ENCODE measurements around the gene CHMP2A.

The CHMP2A gene

DNA sequence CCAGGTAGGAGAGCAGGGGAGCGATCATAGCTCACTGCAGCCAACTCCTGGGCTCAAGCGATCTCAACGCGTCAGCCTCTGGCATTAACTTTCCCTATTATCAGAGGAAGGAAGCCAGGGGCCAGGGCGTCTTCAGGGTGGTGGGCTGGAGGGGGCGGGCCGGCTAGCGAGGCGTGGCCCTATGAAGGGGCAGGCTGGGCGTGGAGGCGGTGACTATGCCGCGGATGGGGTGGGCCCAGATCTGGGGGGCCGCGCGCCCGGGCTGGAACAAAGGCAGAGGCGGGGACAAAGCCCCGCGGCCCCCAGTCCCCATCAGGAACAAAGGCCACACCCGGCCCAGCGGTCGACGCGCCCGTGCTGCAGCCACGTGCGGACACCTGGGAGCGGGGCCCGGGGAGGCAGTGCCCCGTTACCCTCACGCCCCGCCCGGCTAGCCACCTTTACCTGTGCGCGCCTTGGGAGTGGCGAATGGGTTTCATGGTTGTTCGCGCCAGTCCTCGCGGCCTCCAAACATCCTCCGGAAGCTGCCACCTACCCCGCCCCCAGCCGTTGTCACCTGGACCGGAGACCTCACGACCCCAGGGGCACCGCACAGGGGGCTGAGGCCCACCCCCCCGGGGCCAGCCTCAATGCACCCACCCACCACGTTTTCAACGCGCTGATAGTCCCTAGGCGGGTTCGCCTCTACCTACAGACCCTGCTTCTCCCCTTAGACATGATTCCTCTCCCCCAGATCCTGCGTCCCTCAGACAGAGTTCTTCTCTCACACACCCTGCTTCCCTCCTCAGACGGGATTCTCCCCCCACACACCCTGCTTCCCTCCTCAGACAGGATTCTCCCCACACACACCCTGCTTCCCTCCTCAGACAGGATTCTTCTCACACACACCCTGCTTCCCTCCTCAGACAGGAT, 16.4 kb downstream of the CHMP2A start:
- no peak for DNase-seq (ENCODE audit: low spot score)

DNA sequence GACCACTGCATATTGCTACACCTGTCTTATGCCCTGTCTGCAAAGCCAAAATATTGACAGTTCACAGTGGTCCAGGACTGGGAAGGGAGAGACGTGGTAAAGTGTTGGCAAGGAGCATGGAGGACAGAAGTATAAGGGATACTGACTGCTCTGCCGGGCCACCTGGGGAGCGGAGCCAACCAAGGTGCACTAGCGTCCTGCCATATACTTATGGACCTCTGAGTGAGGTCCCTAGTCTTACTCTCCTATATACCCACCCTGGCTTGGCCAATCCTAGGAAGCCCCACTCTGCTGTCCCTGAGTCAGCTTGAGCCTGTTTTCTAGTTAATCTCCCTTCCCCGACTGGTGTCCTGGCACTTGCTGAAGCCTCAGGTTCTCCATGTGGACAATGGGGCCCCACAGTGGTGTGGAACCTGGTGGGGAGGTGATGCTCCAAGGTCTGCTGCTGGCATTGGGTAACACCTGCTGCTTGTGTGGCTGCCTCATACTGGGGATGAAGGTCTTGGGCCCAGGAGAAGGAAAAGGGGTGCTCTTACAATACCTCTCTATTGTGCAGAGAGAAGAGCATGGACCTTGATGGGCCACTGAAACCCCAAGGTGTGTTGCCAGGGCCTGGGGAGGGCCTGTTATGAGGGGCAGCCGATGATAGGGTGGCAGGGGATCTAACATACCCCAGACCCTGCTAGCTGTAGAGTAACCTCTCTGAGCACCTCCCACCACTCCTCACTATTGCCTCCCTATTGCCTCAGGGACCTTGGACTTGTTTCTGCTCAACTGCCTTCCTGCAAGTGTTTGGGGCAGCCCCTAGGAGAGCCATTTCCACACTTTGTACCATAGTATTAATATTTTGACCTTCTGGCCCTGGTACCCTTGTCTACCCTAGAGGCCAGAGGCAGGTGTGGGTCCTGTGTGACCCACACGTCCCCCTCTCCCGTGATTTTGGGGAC, 17.8 kb downstream of the CHMP2A start:
- no peak for DNase-seq (ENCODE audit: low spot score)

DNA sequence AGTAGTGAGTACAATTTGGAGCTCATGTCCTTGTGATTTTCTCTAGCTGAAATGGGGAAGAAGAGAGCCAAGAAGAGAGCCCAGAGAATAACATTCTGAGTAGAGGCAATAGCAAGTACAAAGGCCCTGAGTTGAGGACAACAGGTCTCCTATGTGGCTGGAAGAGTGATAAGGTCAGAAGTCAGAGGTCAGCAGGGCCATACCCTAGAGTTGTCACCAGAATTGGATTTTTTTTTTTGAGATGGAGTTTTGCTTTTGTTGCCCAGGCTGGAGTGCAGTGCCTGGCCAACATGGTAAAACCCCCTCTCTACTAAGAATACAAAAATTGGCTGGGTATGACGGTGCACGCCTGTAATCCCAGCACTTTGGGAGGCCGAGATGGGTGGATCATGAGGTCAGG, 19.0 kb downstream of the CHMP2A start:
- no peak for DNase-seq (ENCODE audit: low spot score)

DNA sequence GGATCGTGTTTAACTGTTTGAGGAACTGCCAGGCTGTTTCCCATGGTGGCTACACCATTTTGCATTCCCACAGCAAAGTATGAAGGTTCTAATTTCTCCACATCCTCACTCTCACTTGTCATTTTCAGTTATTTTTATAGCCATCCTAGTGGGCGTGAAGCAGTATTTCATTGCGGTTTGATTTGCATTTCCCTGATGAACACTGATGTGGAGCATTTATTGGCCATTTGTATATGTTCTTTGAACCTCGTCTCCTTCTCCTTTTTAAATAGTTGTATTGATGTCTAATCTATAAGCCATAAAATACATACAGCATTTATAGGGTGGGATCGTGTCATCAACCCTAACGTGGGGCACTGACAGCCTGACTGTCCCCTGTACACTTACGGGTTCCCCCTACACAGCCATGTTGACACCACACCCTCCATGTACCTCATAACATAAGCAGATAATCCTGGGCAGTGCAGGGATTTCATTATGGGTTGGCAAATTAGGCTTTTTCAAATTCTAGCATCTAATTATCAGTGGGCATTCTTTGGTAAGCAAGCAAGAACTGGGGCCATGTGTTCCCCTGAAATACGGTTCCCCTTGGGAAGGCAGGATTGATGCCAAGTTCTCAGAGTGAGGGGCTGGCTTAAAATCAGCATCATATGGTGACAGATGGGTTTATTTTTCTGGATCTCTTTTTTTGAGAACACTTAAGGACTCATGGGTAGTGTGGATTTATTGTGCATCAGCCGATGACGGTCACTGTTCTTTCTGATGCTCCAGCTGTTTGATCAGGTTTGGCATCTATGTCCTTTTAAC, 23.7 kb downstream of the CHMP2A start:
- no peak for DNase-seq (ENCODE audit: low spot score)

DNA sequence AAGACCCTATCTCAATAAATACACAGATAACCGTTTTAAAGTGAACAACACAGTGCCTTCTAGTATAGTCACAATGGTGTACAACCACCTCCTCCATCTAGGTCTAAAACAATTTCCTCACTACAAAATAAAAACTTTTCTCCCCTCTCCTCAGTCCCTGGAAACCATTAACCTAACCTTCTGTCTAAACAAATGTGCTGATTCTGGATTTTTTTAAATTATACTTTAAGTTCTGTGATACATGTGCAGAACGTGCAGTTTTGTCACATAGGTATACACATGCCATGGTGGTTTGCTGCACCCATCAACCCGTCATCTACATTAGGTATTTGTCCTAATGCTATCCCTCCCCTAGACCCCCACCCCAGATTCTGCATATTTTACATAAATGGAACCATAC, 25.5 kb downstream of the CHMP2A start:
- no peak for DNase-seq (ENCODE audit: low spot score)

DNA sequence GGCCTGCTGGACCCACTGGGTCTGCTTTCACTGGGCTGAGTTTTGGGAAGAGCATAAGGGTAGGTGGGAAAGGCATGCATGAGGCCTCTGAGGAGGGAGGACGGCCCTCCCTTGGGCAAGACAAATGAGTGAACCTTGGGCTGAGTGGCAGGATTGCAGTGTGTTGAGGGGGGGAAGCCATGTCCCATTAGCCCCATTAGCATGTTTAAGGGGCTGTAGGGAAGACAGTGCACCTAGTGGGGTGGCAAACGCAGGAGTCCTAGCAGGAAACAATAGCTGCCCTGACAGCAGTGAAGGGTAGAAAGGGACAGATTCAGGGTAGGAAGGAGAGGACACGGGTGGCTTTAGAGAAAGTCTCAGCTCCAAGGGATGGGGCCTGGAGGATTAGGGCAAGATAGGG, 32.2 kb downstream of the CHMP2A start:
- DNase-seq (ENCODE audit: low spot score), result no peak

DNA sequence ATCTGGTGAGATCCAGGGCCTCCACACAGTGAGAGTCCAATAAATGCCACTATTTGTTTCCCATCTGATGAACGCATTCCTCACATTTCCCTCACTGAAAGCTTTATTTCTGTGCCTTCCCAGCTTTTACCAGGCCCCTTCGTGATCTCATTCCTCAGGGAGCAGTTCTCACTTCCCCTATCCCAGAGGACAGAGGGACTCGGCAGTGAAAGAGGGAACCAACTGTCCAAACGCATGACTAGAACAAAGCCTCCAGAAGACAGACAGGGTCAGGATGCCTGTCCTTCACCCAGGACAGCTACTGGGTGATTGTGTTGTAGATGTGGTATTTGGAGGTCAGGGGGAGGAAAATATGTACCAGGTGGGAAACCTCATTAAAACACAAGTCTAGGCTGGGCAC, 33.3 kb downstream of the CHMP2A start:
- no peak for DNase-seq (ENCODE audit: low spot score)

DNA sequence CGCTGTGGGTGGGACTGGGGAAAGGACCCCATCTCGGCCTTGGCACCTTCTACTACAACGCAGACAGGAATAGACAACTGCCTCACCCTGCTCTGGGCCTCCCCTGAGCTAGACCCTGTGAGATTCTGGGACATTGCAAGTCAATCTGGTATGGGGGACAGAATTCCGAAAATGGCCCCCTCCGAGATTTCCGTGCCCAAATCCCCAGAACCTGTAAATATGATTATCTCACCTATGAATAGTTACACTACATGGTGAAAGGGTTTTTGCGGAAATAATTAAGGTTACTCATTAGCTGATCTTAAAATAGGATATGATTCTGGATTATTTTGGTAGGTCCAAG, 34.7 kb downstream of the CHMP2A start:
- DNase-seq (ENCODE audit: low spot score), result no peak

DNA sequence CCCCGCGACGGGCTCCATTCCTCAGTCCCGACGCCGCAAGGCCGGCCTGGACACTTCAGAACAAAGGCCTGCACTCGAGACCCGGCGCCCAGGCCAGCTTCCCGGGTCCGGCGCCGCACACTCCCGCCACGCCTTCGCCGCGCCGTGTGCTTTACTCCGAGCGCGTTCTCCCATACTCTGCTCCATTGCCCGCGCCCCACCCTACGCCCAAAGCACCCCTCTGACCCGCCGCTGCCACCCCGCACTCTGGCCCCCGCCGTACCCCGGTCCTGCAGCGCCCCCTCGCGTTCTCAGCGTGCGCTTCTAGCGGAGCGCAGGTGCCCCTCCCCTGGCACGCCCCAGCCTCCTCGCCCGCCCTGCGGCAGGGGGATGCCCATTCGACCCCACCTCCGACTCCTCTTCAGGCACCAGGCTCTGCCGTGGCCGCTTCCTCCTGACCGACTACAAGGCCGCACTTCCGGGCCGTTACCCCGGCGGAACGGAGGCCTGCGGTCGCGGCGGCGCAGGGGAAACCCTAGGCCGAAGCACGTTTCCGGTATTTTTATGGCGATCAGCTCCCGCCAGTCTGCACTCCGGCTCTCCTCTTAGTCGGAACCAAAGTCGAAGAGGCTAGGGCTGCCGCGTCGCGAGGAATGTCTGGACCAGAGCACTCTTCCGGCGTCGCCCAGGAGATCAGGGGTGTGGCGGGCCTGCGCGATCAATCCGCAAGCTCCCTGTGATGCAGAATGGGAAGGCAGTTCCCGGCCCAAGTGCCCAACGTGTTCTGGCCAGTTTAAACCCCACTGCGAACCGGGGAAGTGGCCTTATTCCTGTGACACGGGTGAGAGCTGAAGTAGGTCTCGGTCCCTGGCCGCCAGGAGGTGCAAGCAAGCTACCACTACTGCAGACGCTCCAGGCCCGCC, 35.3 kb downstream of the CHMP2A start, which contains the start of gene ZBTB45:
Gene ZBTB45 (minus strand): TSS at position 456 of the 902 bp plus-strand sequence. CDS start 2,137 bp downstream, outside the sequence.
- peak; percentile 87 for DNase-seq (ENCODE audit: low spot score)

DNA sequence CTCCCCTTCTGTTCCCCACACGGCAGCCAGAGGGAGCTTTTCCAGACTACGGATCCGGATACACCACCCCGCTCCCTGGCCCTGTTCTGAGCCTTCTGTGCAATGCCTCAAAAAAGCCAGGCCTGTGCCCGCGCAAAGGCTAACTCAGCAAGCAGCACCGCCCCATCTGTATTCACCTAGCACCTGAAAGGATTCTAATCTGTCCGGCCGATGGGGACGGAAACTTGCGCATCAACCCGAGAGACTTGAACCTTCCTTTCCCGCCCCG, 35.9 kb downstream of the CHMP2A start:
- peak; percentile 49 for DNase-seq (ENCODE audit: low spot score)

DNA sequence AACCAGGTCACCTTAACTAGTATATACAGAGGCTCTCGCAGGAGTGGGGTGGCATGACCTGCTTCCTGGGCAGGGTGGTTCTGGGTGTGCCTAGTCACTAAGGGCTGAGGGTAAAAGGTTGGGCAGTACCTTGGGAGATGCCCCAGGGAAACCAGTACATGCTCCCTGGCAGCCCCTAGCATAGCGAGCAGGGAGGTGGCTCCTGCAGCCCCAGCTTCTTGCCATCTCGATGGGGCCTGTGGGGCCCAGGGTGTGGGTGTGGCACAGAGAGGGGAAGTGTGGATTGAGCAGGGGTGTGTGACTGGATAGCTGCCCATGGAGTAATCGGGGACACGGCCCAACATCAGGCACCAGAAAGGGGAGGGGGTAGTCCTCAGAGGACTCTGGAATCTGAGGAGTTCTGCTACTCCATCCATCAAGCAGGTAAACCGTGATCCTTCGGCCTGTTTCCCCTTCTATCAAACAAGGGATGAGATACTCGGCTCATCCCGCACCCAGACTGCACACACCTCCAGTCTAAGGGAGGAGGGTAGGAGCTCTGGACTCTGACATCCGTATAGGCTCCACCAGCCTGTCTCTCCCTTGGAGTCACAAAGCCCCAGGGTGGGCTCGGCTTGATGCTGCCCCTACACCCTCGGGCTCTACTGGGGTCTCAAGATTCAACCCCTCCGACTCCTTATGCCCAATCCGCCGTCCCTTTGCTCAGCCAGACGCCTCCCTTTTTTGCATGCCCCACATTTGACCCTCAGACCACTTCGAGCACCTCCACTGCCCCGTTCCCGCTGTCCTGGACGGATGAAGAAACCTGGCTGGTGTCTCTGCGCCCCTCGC, 36.4 kb downstream of the CHMP2A start:
- DNase-seq (ENCODE audit: low spot score), result no peak

DNA sequence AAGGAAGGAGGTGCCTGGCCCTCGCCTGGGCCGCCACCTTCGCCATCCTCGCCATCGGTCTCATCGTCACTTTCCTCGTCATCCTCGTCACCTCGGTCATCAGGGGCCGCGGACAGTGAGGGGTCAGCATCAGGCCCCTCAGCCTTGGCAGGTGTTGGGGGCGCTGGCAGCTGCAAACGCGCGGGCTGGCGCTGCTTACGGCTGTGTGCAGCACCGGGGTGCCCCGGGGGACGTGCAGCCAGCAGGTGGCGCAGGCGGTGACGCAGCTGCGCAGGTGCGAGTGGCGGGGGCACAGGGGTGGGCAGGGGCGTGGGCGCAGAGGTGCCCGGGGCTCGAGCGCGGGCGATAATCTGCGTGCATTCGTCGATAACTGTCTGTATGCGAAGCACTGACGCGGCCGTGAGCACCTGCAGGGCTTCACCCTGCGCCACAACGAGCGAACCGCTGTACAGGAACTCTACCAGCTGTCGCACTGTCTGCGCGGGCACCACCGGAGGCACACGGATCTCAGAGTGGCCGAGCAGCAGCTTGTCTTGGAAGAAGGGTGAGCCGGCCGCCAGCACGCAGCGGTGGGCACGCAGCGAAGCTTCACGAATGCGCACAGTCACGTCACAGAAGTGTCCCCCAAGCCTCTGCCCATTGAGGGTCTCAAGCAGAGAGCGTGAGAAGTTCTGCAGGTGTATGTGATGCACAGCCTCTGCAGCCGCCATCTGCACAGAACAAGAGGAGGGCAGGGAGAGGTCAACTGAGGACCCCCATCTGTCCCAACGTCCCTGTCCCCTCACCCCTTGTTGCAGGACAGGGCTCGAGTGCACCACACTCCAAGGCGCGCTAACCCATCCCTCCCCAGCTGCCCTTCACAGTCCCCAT, 37.7 kb downstream of the CHMP2A start:
- DNase-seq (ENCODE audit: low spot score), result no peak

DNA sequence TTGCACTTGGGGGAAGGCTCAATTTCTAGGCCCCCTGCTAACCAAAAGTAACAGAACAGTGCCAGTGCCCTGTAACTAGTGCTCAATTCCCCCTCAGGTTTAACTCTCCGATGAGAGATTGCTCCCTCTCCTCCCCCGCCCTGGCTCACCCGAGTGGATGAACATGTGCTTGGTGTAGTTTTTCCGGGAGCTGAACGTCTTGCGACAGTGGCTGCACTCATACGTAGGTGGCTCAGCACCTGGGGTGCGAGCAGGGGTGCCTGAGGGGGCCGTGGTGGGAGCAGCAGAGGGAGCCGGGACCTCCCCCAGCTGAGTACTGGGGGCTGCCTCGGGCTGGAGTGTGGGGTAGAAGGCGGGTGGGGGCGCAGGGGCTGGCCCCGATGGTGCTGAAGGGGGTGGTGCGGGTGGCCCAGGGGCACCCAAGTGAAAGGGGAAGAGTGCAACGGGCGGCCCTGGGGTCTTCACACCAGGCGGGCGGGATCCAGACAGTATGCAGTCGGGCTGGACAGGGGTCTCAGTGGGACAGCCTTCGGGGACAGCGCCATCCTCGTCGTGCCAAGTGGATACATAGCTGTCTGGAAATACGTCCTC, 38.6 kb downstream of the CHMP2A start:
- DNase-seq (ENCODE audit: low spot score), result no peak

DNA sequence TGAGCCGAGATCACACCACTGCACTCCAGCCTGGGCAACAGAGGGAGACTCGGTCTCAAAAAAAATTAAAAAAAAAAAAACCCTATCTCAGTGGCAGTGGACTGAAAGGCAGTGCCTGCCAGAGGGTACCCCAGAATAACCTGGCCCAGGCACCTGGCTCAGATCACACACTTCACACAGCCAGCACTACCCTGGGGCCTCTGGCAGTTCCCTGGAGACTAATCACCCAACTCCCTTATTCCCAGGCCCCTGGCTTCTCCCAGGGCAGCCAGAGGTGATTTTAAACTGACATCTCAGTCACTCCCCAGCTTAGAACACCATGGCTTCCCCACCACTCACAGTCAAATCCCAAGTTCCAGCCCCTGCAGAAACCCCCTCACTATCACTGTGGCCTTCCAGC, 39.6 kb downstream of the CHMP2A start:
- DNase-seq (ENCODE audit: low spot score), result no peak

DNA sequence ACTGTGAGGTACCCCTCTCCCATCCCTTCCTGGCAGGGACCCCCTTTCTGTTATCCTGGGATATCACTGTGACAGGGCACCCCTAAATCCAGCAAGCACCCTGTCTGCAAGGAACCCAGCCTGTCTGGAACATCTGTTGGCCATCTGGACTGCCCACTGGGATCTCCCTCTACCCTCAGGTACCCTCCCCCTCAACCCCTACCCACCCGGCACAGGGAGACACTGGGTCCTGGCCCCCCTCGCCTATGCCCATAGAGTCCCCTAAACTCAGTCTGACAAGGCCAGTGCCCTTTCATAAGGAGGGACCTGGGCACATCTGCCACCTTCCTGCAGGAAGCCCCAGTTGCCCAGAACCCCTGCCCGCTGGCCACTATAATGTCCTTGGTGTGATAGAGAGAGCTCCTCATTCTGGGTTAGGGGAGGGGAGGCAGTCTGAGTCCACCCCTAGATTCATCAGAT, 40.3 kb downstream of the CHMP2A start:
- no peak for DNase-seq (ENCODE audit: low spot score)

DNA sequence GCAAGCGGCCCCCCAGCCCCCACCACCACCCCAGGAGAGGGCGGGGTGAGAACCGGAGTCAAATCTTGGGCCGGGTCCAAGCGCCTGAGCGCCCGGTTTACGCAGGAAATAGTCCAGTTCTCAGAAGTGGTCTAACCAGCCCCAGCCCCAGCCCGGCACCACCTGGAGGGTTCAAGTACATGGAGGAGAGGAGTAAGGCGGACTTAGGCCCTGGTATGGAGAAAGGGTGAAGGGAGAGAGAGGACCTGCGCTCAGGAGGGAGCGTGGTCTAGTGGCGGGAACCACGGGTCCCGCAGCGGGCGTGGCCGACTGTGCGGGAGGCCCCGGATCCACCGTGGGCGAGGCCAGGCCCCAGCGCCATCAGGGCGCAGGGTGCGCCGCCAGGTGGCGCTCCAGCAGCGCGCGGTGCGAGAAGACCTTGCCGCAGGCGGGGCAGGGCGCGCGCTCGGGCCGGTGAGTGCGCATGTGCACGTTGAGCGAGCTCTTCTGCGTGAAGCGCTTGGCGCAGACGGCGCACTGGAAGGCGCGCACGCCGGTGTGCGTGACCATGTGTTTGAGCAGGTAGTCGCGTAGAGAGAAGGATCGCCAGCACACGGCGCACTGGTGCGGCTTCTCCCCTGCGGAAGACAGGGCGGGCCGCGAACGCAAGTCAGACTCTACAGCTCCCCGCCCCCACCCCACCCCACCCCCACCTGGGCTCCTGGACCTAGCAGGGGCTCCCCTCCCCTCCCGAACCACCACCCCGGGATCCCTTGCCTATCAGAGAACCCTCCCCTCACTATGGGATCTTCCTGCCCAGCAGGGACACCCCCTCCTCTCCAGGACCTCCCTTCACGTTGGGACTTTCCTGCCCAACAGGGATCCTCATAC, 41.0 kb downstream of the CHMP2A start:
- DNase-seq (ENCODE audit: low spot score), result peak; percentile 93

DNA sequence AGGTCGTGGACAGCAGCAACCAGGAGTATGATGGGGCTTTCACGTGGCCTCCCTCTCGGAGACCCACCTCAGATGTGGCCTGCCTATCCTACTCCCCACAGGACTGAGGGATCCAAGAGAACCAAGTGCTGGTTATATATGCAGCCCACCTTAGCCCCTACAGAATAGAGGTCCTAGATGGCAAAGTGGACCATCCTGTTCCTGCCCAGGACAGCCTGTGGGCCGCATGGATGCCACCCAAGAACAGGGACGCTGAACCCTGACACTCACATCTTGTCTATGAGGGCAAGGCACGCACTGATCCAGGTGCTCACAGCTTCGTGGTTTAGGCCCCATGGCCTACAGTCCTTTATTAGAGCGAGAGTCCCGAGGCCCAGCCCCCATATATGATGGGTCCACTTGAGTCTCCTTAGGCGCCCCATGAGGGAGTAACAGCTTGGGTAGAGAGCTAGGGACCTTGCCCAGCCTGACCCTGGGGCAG, 41.7 kb downstream of the CHMP2A start:
- no peak for DNase-seq (ENCODE audit: low spot score)

All from hematopoietic multipotent progenitor cell treated with erythropoietin and hydrocortisone succinate and interleukin-3 and kit ligand, for 17 days (in vitro differentiated cells).